Spleen (tissue), 11 donors: ENCODE results near the gene NRG4. TPM values are rescaled to one million over a fixed set of nuclear protein-coding genes. Genes with fewer than 3 reads are reported as not detected.

Experiments used
- DNase-seq: peaks from one replicate; pipeline ENCODE4 v3.0.0-alpha.2; 2020
- H3K27ac ChIP-seq, 8 donors: fragments of 200-600 bp; sonication (generic) in 7 of 8; 1 replicate in 4 of 8; 2 replicates in 4 of 8; pipeline versions ENCODE4 v1.5.0 to v1.8.0; 2016 to 2021; ENCODE audit warnings: inconsistent platforms in 4 of 8, mild to moderate bottlenecking in 4 of 8, moderate library complexity in 1 of 8
- H3K27me3 ChIP-seq, 7 donors: fragments of 200-600 bp; sonication (generic) in 6 of 7; replicated peaks in 1 of 7; 1 replicate in 4 of 7; 2 replicates in 3 of 7; pipeline versions ENCODE4 v1.5.0 to v1.8.0; 2016 to 2021; ENCODE audit warnings: inconsistent platforms in 3 of 7, mild to moderate bottlenecking in 1 of 7
- H3K36me3 ChIP-seq, 6 donors: fragments of 200-600 bp; sonication (generic) in 5 of 6; 1 replicate in 4 of 6; 2 replicates in 2 of 6; pipeline versions ENCODE4 v1.5.0 to v1.8.0; 2016 to 2021; ENCODE audit warnings: inconsistent platforms in 2 of 6
- H3K4me1 ChIP-seq, 6 donors: fragments of 200-600 bp; sonication (generic) in 5 of 6; 1 replicate in 3 of 6; 2 replicates in 3 of 6; pipeline versions ENCODE4 v1.5.0 to v1.8.0; 2016 to 2021; ENCODE audit warnings: inconsistent platforms in 3 of 6
- H3K4me3 ChIP-seq, 8 donors: fragments of 200-600 bp; sonication (generic) in 7 of 8; 1 replicate in 4 of 8; 2 replicates in 4 of 8; pipeline versions ENCODE4 v1.5.0 to v1.8.0; 2016 to 2021; ENCODE audit warnings: inconsistent platforms in 4 of 8, mild to moderate bottlenecking in 4 of 8, moderate library complexity in 2 of 8
- H3K9me3 ChIP-seq, 8 donors: fragments of 200-600 bp; sonication (generic) in 7 of 8; 1 replicate in 4 of 8; 2 replicates in 4 of 8; pipeline versions ENCODE4 v1.5.0 to v1.8.0; 2016 to 2021; ENCODE audit warnings: inconsistent platforms in 4 of 8
- CTCF ChIP-seq, 11 experiments: fragments of 200-600 bp in 7 of 11; fragments of 450-650 bp in 4 of 11; sonication (generic) in 4 of 11; IDR thresholded peaks in 8 of 11; conservative IDR thresholded peaks in 3 of 11; 1 replicate in 7 of 11; 2 replicates in 4 of 11; pipeline versions ENCODE4 v1.4.0 to v1.8.0; 2016 to 2021; ENCODE audit warnings: antibody characterized with exemption in 11 of 11, inconsistent platforms in 4 of 11, mild to moderate bottlenecking in 1 of 11
- POLR2A ChIP-seq, 3 donors: fragments of 450-650 bp; IDR thresholded peaks; one replicate each; pipeline ENCODE4 v1.5.1; 2017; ENCODE audit warnings: antibody characterized with exemption in 3 of 3, mild to moderate bottlenecking in 1 of 3
- POLR2AphosphoS5 ChIP-seq, 3 donors: sonication (generic); formaldehyde crosslinking; IDR thresholded peaks; one replicate each; pipeline ENCODE4 v1.5.1; 2017; ENCODE audit warnings: antibody characterized with exemption in 3 of 3
- WGBS, 5 donors: extraction: QIAGEN DNeasy Blood & Tissue Kit in 3 of 5; methylation state at CpG; one replicate each; pipeline versions ENCODE4 v1.1.5 to v1.1.7; 2013 to 2018; 5-methylcytosine and 5-hydroxymethylcytosine counted together
- intact Hi-C: fragments of 100-400 bp; cut with DNase I; formaldehyde crosslinking; loops from one replicate; pipeline ENCODE4 v1.15.0; 2023; ENCODE audit warnings: low total_unique reads
- polyA plus RNA-seq, 3 donors: library from polyadenylated mRNA; stranded (reverse); fragments of 200-250 nt; gene quantifications; one replicate each; pipeline ENCODE4 v1.2.1, GENCODE V29; 2013
- total RNA-seq, 7 donors: library from RNA; depleted of rRNA in 3 of 7; stranded (reverse); fragments of >200 nt in 3 of 7; fragmentation: NEBNext Ultra II Directional in 4 of 7; extraction: Animal tissue kit (Norgen Biotek cat#: 25700) in 4 of 7; gene quantifications; one replicate each; pipeline versions ENCODE4 v1.1.0 to v1.2.1, GENCODE V29; 2016 to 2021
- donor health status: healthy with polysubstance abuse.
- donor health status: DM: no; HTN: no; CAD: no; lungs with moderate emphysema.
- donor health status: DM: no; HTN: no; CAD: no.
- donor health status: Bipolar disorder and iron deficiency.
- donor health status: healthy.
- donor health status: DM: no; HTN: no; CAD: no.
- donor health status: DM: yes; HTN: yes; CAD: no.

NRG4 gene
- total and polyA plus RNA-seq, 10 donors: 0.09 to 0.76 (median 0.42) TPM; not detected in 5

GRCh38 chr15:75930866-75931265 lies 81.4 kb downstream of the NRG4 start:
- H3K27ac ChIP-seq: peak overlapping the region in 1 of 8 donors; percentile 4
- no peak for DNase-seq
- WGBS, 5 donors: 44 to 74% (median 70%) methylated on average over 2 of the region's 2 CpGs
- intact Hi-C loops: no loop called here
- H3K9me3 ChIP-seq: no peaks in the 10 kb centered on the region
- no peak for TF ChIP-seq CTCF (IDR thresholded peaks at IDR 0.05 in 8 of 11, conservative IDR thresholded peaks at IDR 0.05 in 3 of 11)
- no peak for TF ChIP-seq POLR2AphosphoS5 (IDR thresholded peaks at IDR 0.05)
- no peak for TF ChIP-seq POLR2A (IDR thresholded peaks at IDR 0.05)
- no peaks in the 10 kb centered on the region for H3K27me3 ChIP-seq
- peaks cover 0 to 79% (median 26%) of the 10 kb centered on the region in 6 donors for H3K36me3 ChIP-seq
- no peak overlapping the region for H3K4me3 ChIP-seq
- H3K4me1 ChIP-seq: peaks cover 0 to 27% (median 7%) of the 10 kb centered on the region in 6 donors

GRCh38 chr15:75929799-75930565 lies 82.2 kb downstream of the NRG4 start:
- H3K27ac ChIP-seq: no peak overlapping the region
- no peaks in the 10 kb centered on the region for H3K9me3 ChIP-seq
- no peak for DNase-seq
- peaks cover 0 to 71% (median 25%) of the 10 kb centered on the region in 6 donors for H3K36me3 ChIP-seq
- peaks cover 0 to 35% (median 9%) of the 10 kb centered on the region in 6 donors for H3K4me1 ChIP-seq
- no peaks in the 10 kb centered on the region for H3K27me3 ChIP-seq
- 50 to 56% (median 53%) methylated on average over 5 of the region's 5 CpGs for WGBS, 5 donors
- no peak overlapping the region for H3K4me3 ChIP-seq
- TF ChIP-seq CTCF (IDR thresholded peaks at IDR 0.05 in 8 of 11, conservative IDR thresholded peaks at IDR 0.05 in 3 of 11) (no peak), POLR2A (IDR thresholded peaks at IDR 0.05) (no peak), POLR2AphosphoS5 (IDR thresholded peaks at IDR 0.05) (no peak)
- intact Hi-C loops: no loop called here

- no peak for TF ChIP-seq CTCF (IDR thresholded peaks at IDR 0.05 in 8 of 11, conservative IDR thresholded peaks at IDR 0.05 in 3 of 11)
- H3K9me3 ChIP-seq: no peaks in the 10 kb centered on the region
- intact Hi-C loops: no loop called here
- WGBS, 5 donors: 78 to 83% (median 80%) methylated on average over 9 of the region's 9 CpGs
- H3K36me3 ChIP-seq: peaks cover 0 to 67% (median 20%) of the 10 kb centered on the region in 6 donors
- DNase-seq: no peak
- H3K4me3 ChIP-seq: no peak overlapping the region
- H3K4me1 ChIP-seq: peaks cover 0 to 46% (median 9%) of the 10 kb centered on the region in 6 donors
- no peak overlapping the region for H3K27ac ChIP-seq
- H3K27me3 ChIP-seq: no peaks in the 10 kb centered on the region
These were observed 83.3 kb downstream of the NRG4 start for GRCh38 chr15:75928680-75929608.

- TF ChIP-seq CTCF (IDR thresholded peaks at IDR 0.05 in 8 of 11, conservative IDR thresholded peaks at IDR 0.05 in 3 of 11): no peak
- no peak overlapping the region for H3K4me3 ChIP-seq
- intact Hi-C loops: no loop called here
These were observed 84.6 kb downstream of the NRG4 start for GRCh38 chr15:75927601-75928000.

More at GRCh38 chr15:75927601-75928000, 84.6 kb downstream of the NRG4 start:
- Histone ChIP-seq H3K9me3 (no peaks in the 10 kb centered on the region), H3K27ac (no peak overlapping the region), H3K4me1 (peaks cover 0 to 58% (median 12%) of the 10 kb centered on the region in 6 donors), H3K27me3 (no peaks in the 10 kb centered on the region), H3K36me3 (peaks cover 0 to 62% (median 11%) of the 10 kb centered on the region in 6 donors)
- DNase-seq: no peak
- 71 to 87% (median 83%) methylated on average over 4 of the region's 4 CpGs for WGBS, 5 donors
